HT-29 (cell line): ENCODE measurements around the gene NUP93. TPM values are rescaled to one million over a fixed set of nuclear protein-coding genes. Genes with fewer than 3 reads are reported as not detected.
A peak's percentile ranks its signal among the peaks of the same experiment; 100 is the strongest.

ENCODE experiments used
- DNase-seq: peaks from one replicate; pipeline ENCODE4 v3.0.0-alpha.2; 2015; ENCODE audit warnings: low spot score
- total RNA-seq: library from RNA; depleted of rRNA; stranded (reverse); fragments of >200 nt; shearing (Covaris generic); gene quantifications from 2 replicates; pipeline ENCODE4 v1.2.3, GENCODE V29; 2014

The NUP93 gene
- total RNA-seq, 1 experiment from 2014 or later: 94.6 TPM

GRCh38 chr16:56848029-56848936, 118.4 kb downstream of the NUP93 start:
- no peak for DNase-seq

GRCh38 chr16:56848955-56849689, 119.2 kb downstream of the NUP93 start:
- DNase-seq: no peak

GRCh38 chr16:56849690-56850680, 120.1 kb downstream of the NUP93 start:
- DNase-seq: no peak

- no peak for DNase-seq
Observed at GRCh38 chr16:56851671-56852400, 121.9 kb downstream of the NUP93 start.

GRCh38 chr16:56852401-56852730, 122.4 kb downstream of the NUP93 start:
- DNase-seq: no peak

GRCh38 chr16:56852968-56853367, 123.0 kb downstream of the NUP93 start:
- no peak for DNase-seq

- no peak for DNase-seq
Observed at GRCh38 chr16:56855201-56855600, 125.3 kb downstream of the NUP93 start.

- DNase-seq: no peak
Observed at GRCh38 chr16:56855946-56856345, 126.0 kb downstream of the NUP93 start.

- peak; percentile 27 for DNase-seq
Observed at GRCh38 chr16:56856876-56857447, 127.0 kb downstream of the NUP93 start.

- no peak for DNase-seq
Observed at GRCh38 chr16:56858374-56858773, 128.4 kb downstream of the NUP93 start.

GRCh38 chr16:56859636-56860035, 129.7 kb downstream of the NUP93 start:
- no peak for DNase-seq

GRCh38 chr16:56860226-56861020, 130.5 kb downstream of the NUP93 start:
- no peak for DNase-seq

GRCh38 chr16:56861092-56861610, 131.2 kb downstream of the NUP93 start:
- no peak for DNase-seq

- DNase-seq: no peak
Observed at GRCh38 chr16:56861756-56862155, 131.8 kb downstream of the NUP93 start.

- DNase-seq: no peak
Observed at GRCh38 chr16:56862776-56863175, 132.8 kb downstream of the NUP93 start.

GRCh38 chr16:56864960-56865359, 135.0 kb downstream of the NUP93 start, which contains the start of gene SLC12A3:
Gene SLC12A3, plus strand, starts transcription at chr16:56865207. Its CDS starts 29 bp downstream, at chr16:56865236.
- no peak for DNase-seq

GRCh38 chr16:56865394-56866062, 135.6 kb downstream of the NUP93 start:
- DNase-seq: no peak

- DNase-seq: peak; percentile 59
Observed at GRCh38 chr16:56866955-56867830, 137.3 kb downstream of the NUP93 start.
